Nephron (organoid): ENCODE data around the gene SNUPN.

Source experiments
- H3K27ac Mint-ChIP-seq, 3 experiments: 2 replicates each; pipeline ENCODE4 v1.8.0; 2020; ENCODE audit warnings: mixed read lengths in 3 of 3, mild to moderate bottlenecking in 2 of 3, moderate library complexity in 1 of 3
- H3K27me3 Mint-ChIP-seq: 2 replicates; pipeline ENCODE4 v1.8.0; 2021; ENCODE audit warnings: low read depth, mild to moderate bottlenecking, moderate library complexity, mixed read lengths
- H3K36me3 Mint-ChIP-seq: 2 replicates; pipeline ENCODE4 v1.8.0; 2020; ENCODE audit warnings: low read depth, mixed read lengths
- H3K4me1 Mint-ChIP-seq: 2 replicates; pipeline ENCODE4 v1.8.0; 2020; ENCODE audit warnings: mixed read lengths
- H3K4me3 Mint-ChIP-seq, 3 experiments: 2 replicates each; pipeline ENCODE4 v1.8.0; 2020; ENCODE audit warnings: mild to moderate bottlenecking in 3 of 3, mixed read lengths in 3 of 3, moderate library complexity in 2 of 3
- H3K9me3 Mint-ChIP-seq: 2 replicates; pipeline ENCODE4 v1.8.0; 2020; ENCODE audit warnings: mixed read lengths
- TF ChIP-seq, protein P1 (sequence below), 3 experiments: fragments of 200-600 bp; sonication (generic); IDR thresholded peaks; one replicate each; pipeline ENCODE4 v1.5.0; 2021; ENCODE audit warnings: antibody characterized with exemption in 3 of 3; ENCODE audit not compliant: unreplicated experiment in 3 of 3

Gene SNUPN

DNA sequence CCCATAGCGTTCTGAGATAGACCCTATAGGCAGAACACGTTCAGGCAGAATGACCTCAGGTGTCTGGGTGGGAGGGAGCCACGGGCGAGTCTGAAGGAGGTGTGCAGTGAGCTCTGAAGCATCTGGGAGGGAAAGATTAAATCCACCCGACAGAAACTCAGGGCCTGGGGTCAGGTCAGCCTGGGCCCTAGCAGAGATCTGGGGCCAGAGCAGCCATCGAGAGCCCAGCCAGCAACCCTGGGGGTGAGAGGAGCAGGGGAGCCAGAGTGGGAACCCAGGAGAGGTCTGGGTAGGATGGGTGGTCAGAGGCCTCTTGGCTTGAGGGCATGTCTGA lies 44.3 kb upstream of the SNUPN start:
- no peak overlapping the region for H3K27ac Mint-ChIP-seq
- peaks cover 4% of the 10 kb centered on the region for H3K27me3 Mint-ChIP-seq
- TF ChIP-seq, protein P1, sequence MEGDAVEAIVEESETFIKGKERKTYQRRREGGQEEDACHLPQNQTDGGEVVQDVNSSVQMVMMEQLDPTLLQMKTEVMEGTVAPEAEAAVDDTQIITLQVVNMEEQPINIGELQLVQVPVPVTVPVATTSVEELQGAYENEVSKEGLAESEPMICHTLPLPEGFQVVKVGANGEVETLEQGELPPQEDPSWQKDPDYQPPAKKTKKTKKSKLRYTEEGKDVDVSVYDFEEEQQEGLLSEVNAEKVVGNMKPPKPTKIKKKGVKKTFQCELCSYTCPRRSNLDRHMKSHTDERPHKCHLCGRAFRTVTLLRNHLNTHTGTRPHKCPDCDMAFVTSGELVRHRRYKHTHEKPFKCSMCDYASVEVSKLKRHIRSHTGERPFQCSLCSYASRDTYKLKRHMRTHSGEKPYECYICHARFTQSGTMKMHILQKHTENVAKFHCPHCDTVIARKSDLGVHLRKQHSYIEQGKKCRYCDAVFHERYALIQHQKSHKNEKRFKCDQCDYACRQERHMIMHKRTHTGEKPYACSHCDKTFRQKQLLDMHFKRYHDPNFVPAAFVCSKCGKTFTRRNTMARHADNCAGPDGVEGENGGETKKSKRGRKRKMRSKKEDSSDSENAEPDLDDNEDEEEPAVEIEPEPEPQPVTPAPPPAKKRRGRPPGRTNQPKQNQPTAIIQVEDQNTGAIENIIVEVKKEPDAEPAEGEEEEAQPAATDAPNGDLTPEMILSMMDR (IDR thresholded peaks at IDR 0.05; ENCODE audit: unreplicated experiment in 3 of 3): no peak
- H3K4me3 Mint-ChIP-seq: no peak overlapping the region
- peaks cover 4% of the 10 kb centered on the region for H3K36me3 Mint-ChIP-seq
- peaks cover 21% of the 10 kb centered on the region for H3K4me1 Mint-ChIP-seq
- H3K9me3 Mint-ChIP-seq: no peaks in the 10 kb centered on the region

DNA sequence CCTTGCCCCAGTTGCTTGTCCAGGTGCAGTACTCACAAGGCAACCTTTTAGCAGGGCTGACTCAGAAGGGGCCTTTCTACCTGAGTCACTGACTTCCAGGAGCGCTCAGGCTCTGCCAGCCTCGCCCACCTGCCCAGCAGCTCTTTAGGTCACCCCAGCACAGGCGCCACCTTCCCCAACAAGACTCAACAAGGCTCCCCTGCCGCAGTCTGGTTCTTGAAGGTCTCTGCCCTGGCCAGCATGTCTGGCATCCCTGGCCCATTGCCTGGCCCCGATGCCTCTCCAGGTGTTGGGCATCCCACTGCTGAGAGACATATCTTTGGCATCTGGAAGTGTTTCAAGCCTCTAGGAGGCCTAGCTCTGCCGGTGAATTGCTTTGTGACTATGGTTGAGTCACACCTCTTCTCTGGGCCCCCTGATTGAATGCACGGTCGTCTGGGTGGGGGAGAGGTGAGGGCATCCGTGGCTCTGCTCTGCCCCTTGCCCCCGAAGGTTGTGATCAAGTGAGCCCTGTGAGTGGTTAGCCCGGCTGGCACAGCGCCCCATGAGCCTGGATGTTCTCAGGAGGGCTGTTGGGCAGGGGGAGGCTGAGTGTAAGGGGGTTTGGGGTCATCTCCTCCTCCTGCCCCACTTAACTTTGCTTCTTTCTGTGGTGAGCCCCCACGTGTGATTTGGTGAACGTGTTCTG lies 43.8 kb upstream of the SNUPN start:
- H3K36me3 Mint-ChIP-seq: peaks cover 4% of the 10 kb centered on the region
- no peak overlapping the region for H3K4me3 Mint-ChIP-seq

DNA sequence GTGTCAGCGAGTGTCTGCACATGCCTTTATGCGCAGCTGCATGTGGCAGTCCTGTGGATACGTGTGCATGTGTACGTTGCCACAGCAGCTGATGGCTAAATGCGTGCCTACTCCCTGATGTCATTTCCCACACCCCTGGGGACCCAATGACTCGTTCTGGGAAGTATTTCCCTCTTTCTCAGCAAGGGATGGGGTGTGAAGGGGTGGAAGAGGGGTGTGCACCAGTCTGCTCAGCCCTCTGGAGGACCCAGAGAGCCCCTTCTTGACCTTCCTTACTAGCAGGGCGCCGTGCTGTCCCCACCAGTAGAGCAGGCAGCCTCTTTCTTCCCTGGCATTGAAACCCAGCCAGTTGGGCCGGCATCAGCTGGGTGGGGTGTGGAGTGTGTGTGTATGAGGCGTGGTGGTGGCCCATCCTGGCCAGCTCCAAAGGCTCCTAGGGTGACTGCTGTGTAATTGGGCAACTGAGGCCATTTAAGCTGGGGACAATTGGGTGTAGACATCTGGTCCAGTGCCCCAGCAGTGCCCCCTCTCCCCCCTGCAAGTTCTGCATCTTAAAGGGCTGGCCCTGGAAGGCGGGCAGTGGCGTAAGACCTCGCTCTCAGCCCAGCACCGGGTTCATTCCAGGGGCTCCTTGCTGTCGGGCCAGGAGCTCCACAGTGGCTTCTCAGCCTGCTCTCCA lies 41.4 kb upstream of the SNUPN start:
- H3K27me3 Mint-ChIP-seq: peaks cover 4% of the 10 kb centered on the region
- no peak overlapping the region for H3K27ac Mint-ChIP-seq
- TF ChIP-seq, protein P1 (IDR thresholded peaks at IDR 0.05; ENCODE audit: unreplicated experiment in 3 of 3): no peak
- H3K36me3 Mint-ChIP-seq: peaks cover 4% of the 10 kb centered on the region
- H3K4me3 Mint-ChIP-seq: no peak overlapping the region
- no peaks in the 10 kb centered on the region for H3K9me3 Mint-ChIP-seq
- peaks cover 5% of the 10 kb centered on the region for H3K4me1 Mint-ChIP-seq

More for the DNA sequence above, 43.8 kb upstream of the SNUPN start:
- no peak overlapping the region for H3K27ac Mint-ChIP-seq
- H3K4me1 Mint-ChIP-seq: peaks cover 21% of the 10 kb centered on the region
- no peaks in the 10 kb centered on the region for H3K9me3 Mint-ChIP-seq
- TF ChIP-seq, protein P1 (IDR thresholded peaks at IDR 0.05; ENCODE audit: unreplicated experiment in 3 of 3): no peak
- peaks cover 4% of the 10 kb centered on the region for H3K27me3 Mint-ChIP-seq

DNA sequence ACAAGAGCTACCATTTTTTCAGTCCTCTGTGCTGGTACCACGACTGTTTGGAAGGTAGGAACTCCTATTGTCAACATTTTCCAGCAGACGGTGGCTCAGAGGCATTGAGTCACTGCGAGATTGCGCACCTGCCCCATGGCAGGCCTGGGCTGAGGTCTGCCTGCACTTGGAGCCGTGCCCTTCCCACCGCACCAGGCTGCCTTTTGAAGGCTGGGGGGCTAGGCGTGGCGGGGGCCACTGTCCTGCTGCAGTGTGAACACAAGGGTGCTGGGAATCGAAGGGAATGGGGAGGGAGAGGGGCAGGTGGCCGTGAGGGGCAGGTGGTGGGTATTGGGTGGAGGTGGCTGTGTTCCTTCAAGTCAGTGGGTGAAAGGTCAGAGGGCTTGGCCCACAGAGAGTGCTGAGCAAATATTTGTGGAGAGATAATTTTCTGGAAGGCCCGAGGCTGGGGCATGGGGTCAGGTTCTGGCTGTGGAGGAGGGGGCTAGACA lies 38.5 kb upstream of the SNUPN start:
- peaks cover 10% of the 10 kb centered on the region for H3K36me3 Mint-ChIP-seq

DNA sequence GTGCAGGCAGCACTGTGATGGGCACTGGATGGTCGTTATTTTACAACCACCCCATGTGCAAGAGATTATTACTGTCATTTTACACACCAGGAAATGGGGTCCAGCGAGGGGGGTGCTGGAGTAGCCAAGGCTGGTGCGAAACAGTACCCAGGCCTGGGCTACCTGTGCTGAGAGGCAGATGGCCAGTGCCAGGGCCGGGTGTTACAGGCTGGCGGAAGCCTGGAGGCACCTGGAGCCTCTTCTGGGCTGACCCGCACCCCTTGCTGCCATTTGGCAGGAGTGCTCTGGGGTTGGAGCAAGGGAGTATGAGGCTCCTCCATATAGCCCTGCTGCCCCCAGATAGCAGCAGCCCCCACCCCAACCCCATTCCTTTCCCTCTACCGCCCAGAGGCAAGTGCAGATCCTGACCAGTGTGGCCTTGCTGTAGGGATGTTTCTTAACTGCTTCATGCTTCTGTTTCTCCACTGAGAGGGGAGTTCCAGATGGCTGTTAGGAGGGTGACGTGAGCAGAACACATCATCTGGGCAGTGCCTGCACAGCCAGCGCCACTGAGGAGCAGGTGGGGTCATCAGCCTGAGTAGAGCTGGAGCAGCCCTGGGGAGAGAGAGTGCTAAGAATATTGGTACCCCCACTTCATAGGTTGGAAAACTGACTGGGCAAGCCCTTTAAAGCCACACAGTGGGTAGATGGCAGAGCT lies 37.4 kb upstream of the SNUPN start:
- TF ChIP-seq, protein P1 (IDR thresholded peaks at IDR 0.05; ENCODE audit: unreplicated experiment in 3 of 3): no peak

More for the DNA sequence above, 38.5 kb upstream of the SNUPN start:
- no peak overlapping the region for H3K27ac Mint-ChIP-seq
- H3K4me1 Mint-ChIP-seq: peaks cover 18% of the 10 kb centered on the region
- no peak overlapping the region for H3K4me3 Mint-ChIP-seq
- TF ChIP-seq, protein P1 (IDR thresholded peaks at IDR 0.05; ENCODE audit: unreplicated experiment in 3 of 3): no peak
- H3K27me3 Mint-ChIP-seq: peaks cover 4% of the 10 kb centered on the region
- no peaks in the 10 kb centered on the region for H3K9me3 Mint-ChIP-seq

More for the DNA sequence above, 37.4 kb upstream of the SNUPN start:
- Mint-ChIP-seq H3K4me3 (no peak overlapping the region), H3K27me3 (peaks cover 4% of the 10 kb centered on the region), H3K9me3 (no peaks in the 10 kb centered on the region), H3K4me1 (peaks cover 18% of the 10 kb centered on the region), H3K27ac (peak overlapping the region in 1 of 3 experiments; percentile 72), H3K36me3 (peaks cover 14% of the 10 kb centered on the region)
